Trophoblast cell (in vitro differentiated cells and primary cell): ENCODE results near the gene RIPOR3.
A peak's percentile ranks its signal among the peaks of the same experiment; 100 is the strongest.

Experiments used
- DNase-seq, 2 donors: peaks; one replicate each; pipeline ENCODE4 v3.0.0-alpha.2; 2016
- H2AFZ ChIP-seq: 2 replicates; pipeline ENCODE4 v1.6.1; 2013; ENCODE audit warnings: low read length, moderate library complexity, mild to moderate bottlenecking; ENCODE audit not compliant: insufficient read depth, poor library complexity
- H2AK5ac ChIP-seq: 2 replicates; pipeline ENCODE4 v1.6.1; 2013; ENCODE audit warnings: mild to moderate bottlenecking, low read length
- H2BK120ac ChIP-seq: 2 replicates; pipeline ENCODE4 v1.6.1; 2013; ENCODE audit warnings: low read length, mild to moderate bottlenecking, moderate library complexity; ENCODE audit not compliant: insufficient read depth, poor library complexity
- H2BK12ac ChIP-seq: 2 replicates; pipeline ENCODE4 v1.6.1; 2013; ENCODE audit warnings: mild to moderate bottlenecking, low read length, moderate library complexity
- H2BK5ac ChIP-seq: 2 replicates; pipeline ENCODE4 v1.6.1; 2013; ENCODE audit warnings: low read length, low read depth, moderate library complexity, mild to moderate bottlenecking; ENCODE audit not compliant: poor library complexity
- H3K14ac ChIP-seq: 2 replicates; pipeline ENCODE4 v1.6.1; 2013; ENCODE audit warnings: mild to moderate bottlenecking, low read length
- H3K18ac ChIP-seq: 2 replicates; pipeline ENCODE4 v1.6.1; 2013; ENCODE audit warnings: mild to moderate bottlenecking, low read length
- H3K23ac ChIP-seq: 2 replicates; pipeline ENCODE4 v1.6.1; 2013; ENCODE audit warnings: low read length
- H3K27ac ChIP-seq: 2 replicates; pipeline ENCODE4 v1.5.1; 2013; ENCODE audit warnings: low read depth, mild to moderate bottlenecking, inconsistent platforms, low read length, moderate library complexity
- H3K27me3 ChIP-seq: 2 replicates; pipeline ENCODE4 v1.6.1; 2013; ENCODE audit warnings: inconsistent platforms, mild to moderate bottlenecking, low read length, moderate library complexity; ENCODE audit not compliant: insufficient read depth
- H3K36me3 ChIP-seq, 2 experiments: 1 replicate in 1 of 2; 2 replicates in 1 of 2; pipeline ENCODE4 v1.6.1; 2013; ENCODE audit warnings: low read length in 2 of 2, mild to moderate bottlenecking in 2 of 2, moderate library complexity in 1 of 2; ENCODE audit not compliant: insufficient read depth in 2 of 2, control insufficient read depth in 1 of 2
- H3K4ac ChIP-seq: 2 replicates; pipeline ENCODE4 v1.6.1; 2013; ENCODE audit warnings: low read depth, mild to moderate bottlenecking, low read length, moderate library complexity
- H3K4me1 ChIP-seq, 2 experiments: 1 replicate in 1 of 2; 2 replicates in 1 of 2; pipeline ENCODE4 v1.6.1; 2013; ENCODE audit warnings: low read length in 2 of 2, mild to moderate bottlenecking in 2 of 2, moderate library complexity in 1 of 2; ENCODE audit not compliant: insufficient read depth in 2 of 2, control insufficient read depth in 1 of 2
- H3K4me2 ChIP-seq: 2 replicates; pipeline ENCODE4 v1.6.1; 2013; ENCODE audit warnings: inconsistent platforms, mild to moderate bottlenecking, low read length, moderate library complexity
- H3K4me3 ChIP-seq: 2 replicates; pipeline ENCODE4 v1.5.1; 2013; ENCODE audit warnings: mild to moderate bottlenecking, low read depth, low read length, inconsistent platforms
- H3K79me1 ChIP-seq: one replicate; pipeline ENCODE4 v1.6.1; 2013; ENCODE audit warnings: low read length
- H3K79me2 ChIP-seq: 2 replicates; pipeline ENCODE4 v1.6.1; 2013; ENCODE audit warnings: low read length, mild to moderate bottlenecking; ENCODE audit not compliant: control insufficient read depth, insufficient read depth, poor library complexity
- H3K9ac ChIP-seq: 2 replicates; pipeline ENCODE4 v1.6.1; 2013; ENCODE audit warnings: mild to moderate bottlenecking, low read length
- H3K9me3 ChIP-seq: 2 replicates; pipeline ENCODE4 v1.6.1; 2013; ENCODE audit warnings: low read depth, mild to moderate bottlenecking, control low read depth, inconsistent platforms, low read length; ENCODE audit not compliant: insufficient read depth
- H4K12ac ChIP-seq: 2 replicates; pipeline ENCODE4 v1.6.1; 2013; ENCODE audit warnings: low read depth, mild to moderate bottlenecking, low read length, moderate library complexity
- H4K8ac ChIP-seq: 2 replicates; pipeline ENCODE4 v1.6.1; 2013; ENCODE audit warnings: low read depth, mild to moderate bottlenecking, low read length, moderate library complexity
- H4K91ac ChIP-seq: one replicate; pipeline ENCODE4 v1.6.1; 2013; ENCODE audit warnings: low read depth, mild to moderate bottlenecking, low read length, moderate library complexity
- WGBS: extraction: QIAGEN DNeasy Blood & Tissue Kit; methylation state at CpG from one replicate; pipeline ENCODE4 v1.1.7; 2013; ENCODE audit warnings: missing lambda C conversion rate; ENCODE audit not compliant: insufficient read length, insufficient coverage; ENCODE audit errors: extremely low coverage; 5-methylcytosine and 5-hydroxymethylcytosine counted together

RIPOR3 gene

DNA sequence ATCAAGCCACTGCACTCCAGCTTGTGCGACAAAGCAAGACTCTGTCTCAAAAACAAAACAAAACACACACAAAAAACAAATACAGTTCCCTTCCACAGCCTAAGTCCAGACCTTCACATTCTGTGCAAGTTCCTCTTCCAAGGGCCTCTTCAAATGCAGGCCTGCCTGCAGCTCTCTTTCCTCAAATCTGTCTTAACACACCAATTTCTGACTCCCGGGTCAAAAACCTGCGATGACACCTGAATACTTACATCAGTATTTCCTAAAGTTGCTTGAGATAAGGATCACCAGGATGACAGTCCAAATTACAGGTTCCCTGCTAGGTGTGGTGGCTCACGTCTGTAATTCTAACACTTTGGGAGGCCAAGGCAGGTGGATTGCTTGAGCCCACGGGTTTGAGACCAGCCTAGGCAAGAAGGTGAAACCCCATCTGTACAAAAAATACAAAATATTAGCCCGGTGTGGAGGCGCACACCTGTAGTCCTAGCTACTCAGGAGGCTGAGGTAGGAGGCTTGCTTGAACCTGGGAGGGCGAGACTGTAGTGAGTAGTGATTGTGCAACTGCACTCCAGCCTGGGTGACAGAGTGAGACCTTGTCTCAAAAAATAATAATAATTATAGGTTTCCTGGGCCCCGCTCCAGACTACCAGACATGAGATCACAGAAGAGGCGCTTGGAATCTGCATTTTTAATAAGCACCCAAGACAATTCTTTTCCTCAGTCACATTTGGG lies 31.2 kb upstream of the RIPOR3 start:
- Histone ChIP-seq H3K9me3 (peaks cover 1% of the 10 kb centered on the region), H2BK12ac (peak overlapping the region; percentile 5), H4K91ac (no peak overlapping the region), H4K12ac (no peak overlapping the region), H3K9ac (no peak overlapping the region), H3K23ac (no peak overlapping the region), H2BK5ac (no peak overlapping the region), H4K8ac (no peak overlapping the region), H3K27me3 (no peaks in the 10 kb centered on the region), H3K79me1 (peaks cover 23% of the 10 kb centered on the region), H2AK5ac (no peak overlapping the region), H3K4ac (no peak overlapping the region), H2AFZ (no peak overlapping the region), H3K18ac (no peak overlapping the region), H2BK120ac (no peak overlapping the region), H3K79me2 (peaks cover 3% of the 10 kb centered on the region), H3K4me2 (no peak overlapping the region), H3K14ac (no peak overlapping the region), H3K4me3 (no peak overlapping the region), H3K36me3 (no peaks in the 10 kb centered on the region), H3K4me1 (peaks cover 16 to 26% of the 10 kb centered on the region in 2 experiments), H3K27ac (no peak overlapping the region)
- WGBS = no CpG with 5 or more reads among the region's 10 CpGs
- peak in 1 of 2 donors; percentile 53 for DNase-seq

DNA sequence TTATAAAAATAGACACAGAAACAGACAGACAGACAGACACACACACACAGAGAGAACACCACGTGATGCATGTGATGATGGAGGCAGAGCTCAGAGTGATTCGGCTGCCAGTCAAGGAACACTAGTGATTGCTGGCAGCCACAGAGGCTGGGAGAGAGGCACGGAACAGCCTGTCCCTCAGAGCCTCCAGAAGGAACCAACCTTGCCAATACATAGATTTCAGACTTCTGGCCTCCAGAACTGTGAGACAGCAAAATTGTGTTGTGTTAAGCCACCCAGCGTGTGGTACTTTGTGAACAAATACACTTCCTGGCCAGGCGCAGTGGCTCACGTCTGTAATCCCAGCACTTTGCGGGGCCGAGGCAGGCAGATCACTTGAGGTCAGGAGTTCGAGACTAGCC lies 30.5 kb upstream of the RIPOR3 start:
- Histone ChIP-seq H3K4me1 (peaks cover 16 to 23% of the 10 kb centered on the region in 2 experiments), H3K27ac (no peak overlapping the region), H2AK5ac (no peak overlapping the region), H2BK120ac (no peak overlapping the region), H4K12ac (no peak overlapping the region), H3K9me3 (peaks cover 1% of the 10 kb centered on the region), H3K9ac (no peak overlapping the region), H3K4me3 (no peak overlapping the region), H3K14ac (no peak overlapping the region), H3K4ac (no peak overlapping the region), H4K91ac (no peak overlapping the region), H3K27me3 (no peaks in the 10 kb centered on the region), H2BK5ac (no peak overlapping the region), H3K4me2 (no peak overlapping the region), H3K79me2 (peaks cover 3% of the 10 kb centered on the region), H3K18ac (no peak overlapping the region), H2BK12ac (no peak overlapping the region), H3K36me3 (no peaks in the 10 kb centered on the region), H3K79me1 (peaks cover 23% of the 10 kb centered on the region), H2AFZ (no peak overlapping the region), H4K8ac (no peak overlapping the region), H3K23ac (no peak overlapping the region)
- no peak for DNase-seq
- WGBS = no CpG with 5 or more reads among the region's 9 CpGs

DNA sequence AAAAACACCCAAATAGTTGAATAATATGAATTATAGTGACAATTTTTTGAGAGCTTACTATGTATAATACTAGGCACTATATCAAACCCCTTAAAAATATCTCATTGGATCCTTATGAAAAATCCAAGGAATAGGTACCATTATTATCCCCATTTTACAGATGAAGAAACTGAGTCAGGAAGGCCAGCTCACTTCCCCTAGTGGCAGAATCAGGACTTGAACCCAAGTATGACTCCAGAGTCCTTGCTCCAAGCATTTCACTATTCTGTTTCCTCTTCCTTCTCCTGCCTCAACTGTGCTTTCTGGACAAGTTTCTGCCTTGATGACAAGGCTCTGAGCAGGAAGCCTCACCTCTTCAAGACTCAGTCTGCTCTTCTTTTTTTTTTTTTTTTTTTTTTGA lies 29.2 kb upstream of the RIPOR3 start:
- H2AK5ac ChIP-seq = no peak overlapping the region
- H3K79me2 ChIP-seq = peaks cover 3% of the 10 kb centered on the region
- H3K4me3 ChIP-seq = no peak overlapping the region
- H3K9ac ChIP-seq = no peak overlapping the region
- H3K4ac ChIP-seq = no peak overlapping the region
- no peak overlapping the region for H3K4me2 ChIP-seq
- H3K36me3 ChIP-seq = no peaks in the 10 kb centered on the region
- H4K8ac ChIP-seq = no peak overlapping the region
- H3K79me1 ChIP-seq = peaks cover 15% of the 10 kb centered on the region
- no peaks in the 10 kb centered on the region for H3K9me3 ChIP-seq
- H3K14ac ChIP-seq = no peak overlapping the region
- no peak overlapping the region for H2BK120ac ChIP-seq
- no peak overlapping the region for H3K18ac ChIP-seq
- no peak overlapping the region for H4K12ac ChIP-seq
- H3K4me1 ChIP-seq = peaks cover 11 to 19% of the 10 kb centered on the region in 2 experiments
- H3K27ac ChIP-seq = no peak overlapping the region
- no peaks in the 10 kb centered on the region for H3K27me3 ChIP-seq
- no peak overlapping the region for H2BK12ac ChIP-seq
- DNase-seq = no peak
- no peak overlapping the region for H4K91ac ChIP-seq
- no peak overlapping the region for H3K23ac ChIP-seq
- no peak overlapping the region for H2BK5ac ChIP-seq
- no peak overlapping the region for H2AFZ ChIP-seq

DNA sequence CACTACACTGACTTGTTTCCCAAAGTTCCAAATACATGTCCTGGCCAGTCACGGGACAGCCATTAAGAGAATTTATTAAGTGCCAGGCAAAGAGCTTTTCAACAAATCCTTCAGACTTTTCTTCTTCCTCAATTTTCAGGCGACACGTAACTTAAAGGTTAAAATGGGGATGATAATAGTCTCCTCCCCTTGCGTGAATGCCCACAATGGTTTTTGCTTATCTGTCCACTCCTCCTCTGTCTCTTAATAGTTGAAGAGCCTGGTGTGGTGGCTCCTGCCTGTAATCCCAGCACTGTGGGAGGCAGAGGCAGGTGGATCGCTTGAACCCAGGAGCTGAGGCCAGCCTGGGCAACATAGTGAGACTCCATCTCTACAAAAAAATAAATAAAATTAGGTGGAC lies 28.7 kb upstream of the RIPOR3 start:
- H3K23ac ChIP-seq = no peak overlapping the region
- no peak overlapping the region for H2BK120ac ChIP-seq
- no peak overlapping the region for H2AFZ ChIP-seq
- peaks cover 11 to 15% of the 10 kb centered on the region in 2 experiments for H3K4me1 ChIP-seq
- H3K18ac ChIP-seq = no peak overlapping the region
- no peak overlapping the region for H3K4me2 ChIP-seq
- no peak overlapping the region for H4K91ac ChIP-seq
- WGBS = no CpG with 5 or more reads among the region's 5 CpGs
- no peak overlapping the region for H3K4me3 ChIP-seq
- no peak overlapping the region for H4K8ac ChIP-seq
- H3K4ac ChIP-seq = no peak overlapping the region
- no peak overlapping the region for H3K27ac ChIP-seq
- H3K14ac ChIP-seq = no peak overlapping the region
- H2BK12ac ChIP-seq = peak overlapping the region; percentile 31
- no peak for DNase-seq
- no peaks in the 10 kb centered on the region for H3K9me3 ChIP-seq
- no peak overlapping the region for H4K12ac ChIP-seq
- no peaks in the 10 kb centered on the region for H3K36me3 ChIP-seq
- H3K79me1 ChIP-seq = peaks cover 9% of the 10 kb centered on the region
- H2AK5ac ChIP-seq = no peak overlapping the region
- no peak overlapping the region for H2BK5ac ChIP-seq
- H3K79me2 ChIP-seq = peaks cover 3% of the 10 kb centered on the region
- no peaks in the 10 kb centered on the region for H3K27me3 ChIP-seq
- H3K9ac ChIP-seq = no peak overlapping the region
